NCI-H82 (cell line): ENCODE measurements around the gene ASB10.

Experiments used
- DNase-seq: peaks from one replicate; lab custom pipeline; 2025; lab: John Stamatoyannopoulos, UW

The ASB10 gene

GRCh38 chr7:151135866-151136843 lies 50.9 kb downstream of the ASB10 start:
- DNase-seq: no peak

DNA sequence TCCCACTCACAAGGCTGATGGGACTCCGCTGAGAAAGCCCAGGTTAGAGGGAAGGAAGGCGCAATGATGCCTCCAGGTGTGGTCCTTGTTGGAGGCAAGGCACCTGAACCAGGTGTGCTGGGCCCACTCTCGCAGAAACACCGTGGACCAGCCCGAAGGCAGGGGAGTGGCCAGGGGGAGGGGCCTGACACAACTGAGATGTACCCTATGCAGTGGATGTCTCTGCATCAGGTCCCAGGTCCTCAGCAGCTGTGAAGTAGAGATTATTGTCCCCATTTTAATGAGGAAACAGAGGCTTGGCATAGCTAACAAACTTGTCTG lies 51.6 kb downstream of the ASB10 start:
- no peak for DNase-seq

DNA sequence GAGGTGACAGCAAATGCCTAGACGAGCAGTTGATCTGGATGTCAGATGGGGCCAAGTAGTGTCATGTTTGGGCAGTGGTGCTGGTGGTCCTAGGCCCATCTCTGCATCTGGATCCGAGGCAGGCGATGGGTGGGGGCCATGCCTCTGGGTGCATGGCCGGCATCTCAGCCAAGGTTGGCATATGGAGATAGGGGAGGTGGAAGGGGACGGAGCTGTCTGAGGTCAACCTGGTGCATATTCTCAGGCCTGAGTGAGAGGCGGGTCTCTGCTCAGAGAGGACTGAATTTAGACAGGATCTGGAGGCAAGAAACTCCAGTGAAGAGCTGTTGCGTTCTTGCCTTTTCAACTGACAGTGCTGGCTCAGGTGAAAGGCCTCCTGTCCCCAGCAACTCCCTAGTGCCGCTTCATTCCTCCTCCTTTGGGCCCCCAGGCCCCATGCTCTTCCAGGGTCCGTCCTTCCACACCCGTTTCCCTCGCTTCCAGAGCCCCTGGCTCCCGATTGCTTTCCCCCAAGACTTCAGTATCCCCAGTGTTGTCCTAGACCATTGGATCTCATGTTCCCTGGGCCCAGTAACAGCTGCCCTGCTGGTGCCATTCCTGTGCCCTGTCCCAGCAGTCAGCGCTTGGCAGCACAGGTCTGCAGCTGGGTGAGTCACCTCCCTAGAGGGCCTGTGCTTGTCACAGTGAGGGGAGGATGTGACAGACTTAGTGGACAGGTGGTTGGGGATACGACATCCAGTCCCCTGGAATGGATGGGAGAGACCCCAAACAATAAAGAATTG lies 52.1 kb downstream of the ASB10 start:
- DNase-seq: no peak

DNA sequence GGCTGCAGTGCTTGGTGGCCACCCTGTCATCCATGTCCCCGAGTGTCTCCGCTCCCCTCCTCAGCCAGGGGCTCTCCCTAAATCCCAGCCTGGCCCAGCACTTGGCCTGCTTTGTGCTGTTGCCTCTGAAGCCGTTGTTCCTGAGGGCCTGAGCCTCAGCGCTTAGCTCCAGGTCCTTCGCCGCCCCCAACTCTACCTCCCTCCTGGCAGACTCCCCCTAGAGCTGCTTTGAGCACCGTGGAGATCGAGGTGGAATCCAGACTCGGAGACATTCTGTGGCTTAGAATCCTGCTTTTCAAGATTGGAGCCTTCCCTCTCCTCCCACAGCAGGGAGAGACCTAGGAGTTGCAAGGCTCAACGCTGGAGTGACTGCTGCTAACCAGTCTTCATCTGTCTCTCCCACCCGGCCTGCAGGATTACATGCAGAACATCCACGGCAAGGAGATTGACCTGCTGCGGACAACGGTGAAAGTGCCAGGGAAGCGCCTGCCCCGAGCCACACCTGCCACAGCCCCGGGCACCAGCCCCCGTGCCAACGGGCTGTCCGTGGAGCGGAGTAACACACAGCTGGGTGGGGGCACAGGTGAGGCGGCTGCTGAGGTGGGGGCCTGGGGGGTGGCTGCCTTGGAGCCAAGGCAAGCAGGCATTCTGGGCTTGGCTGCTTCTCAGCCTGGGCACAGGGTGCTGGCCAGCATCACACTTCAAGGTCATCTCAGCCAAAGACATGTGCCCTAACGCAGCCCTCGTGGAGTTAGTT lies 52.9 kb downstream of the ASB10 start:
- no peak for DNase-seq

- DNase-seq: no peak
These were observed 53.6 kb downstream of the ASB10 start for GRCh38 chr7:151133266-151133985.

DNA sequence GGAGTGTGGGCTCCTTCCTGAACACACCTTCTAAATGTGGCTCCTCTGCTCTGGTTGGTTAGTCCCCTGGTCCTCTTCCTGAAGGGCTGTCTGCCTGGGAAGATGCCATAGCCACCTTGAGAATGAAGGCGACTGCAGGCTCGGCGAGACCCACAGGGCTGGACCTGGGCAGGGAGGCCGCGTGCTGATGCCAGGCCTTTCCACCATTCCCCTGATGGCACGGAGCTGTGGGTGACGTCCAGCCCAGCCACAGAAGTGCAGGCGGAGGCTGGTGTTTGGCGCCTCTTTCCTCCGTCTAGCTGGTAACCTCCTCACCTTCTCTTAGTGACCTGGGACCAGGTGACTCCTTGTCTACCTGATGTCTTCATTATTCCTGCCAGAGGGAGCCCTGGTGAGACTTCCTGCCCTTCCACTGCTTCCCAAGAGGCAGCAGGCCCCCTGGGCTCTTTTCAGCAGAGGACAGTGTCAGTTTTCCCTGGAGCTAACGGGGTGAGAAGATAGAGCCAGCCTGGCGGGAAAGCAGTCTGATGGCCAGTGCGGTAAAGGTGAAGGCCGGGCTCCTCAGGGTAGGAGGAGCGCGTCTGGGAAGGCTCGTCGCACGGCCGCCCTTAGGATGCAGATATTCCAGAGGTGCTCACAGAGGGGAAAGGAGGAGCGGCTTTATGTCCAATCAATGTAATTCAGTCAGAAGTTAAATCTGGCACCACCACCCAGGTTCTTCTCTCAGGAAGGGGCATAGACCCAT lies 54.4 kb downstream of the ASB10 start:
- DNase-seq: no peak

GRCh38 chr7:151131592-151132293 lies 55.3 kb downstream of the ASB10 start:
- no peak for DNase-seq

GRCh38 chr7:151131224-151131591 lies 55.8 kb downstream of the ASB10 start:
- DNase-seq: no peak

- no peak for DNase-seq
These were observed 56.3 kb downstream of the ASB10 start for GRCh38 chr7:151130741-151131157.

DNA sequence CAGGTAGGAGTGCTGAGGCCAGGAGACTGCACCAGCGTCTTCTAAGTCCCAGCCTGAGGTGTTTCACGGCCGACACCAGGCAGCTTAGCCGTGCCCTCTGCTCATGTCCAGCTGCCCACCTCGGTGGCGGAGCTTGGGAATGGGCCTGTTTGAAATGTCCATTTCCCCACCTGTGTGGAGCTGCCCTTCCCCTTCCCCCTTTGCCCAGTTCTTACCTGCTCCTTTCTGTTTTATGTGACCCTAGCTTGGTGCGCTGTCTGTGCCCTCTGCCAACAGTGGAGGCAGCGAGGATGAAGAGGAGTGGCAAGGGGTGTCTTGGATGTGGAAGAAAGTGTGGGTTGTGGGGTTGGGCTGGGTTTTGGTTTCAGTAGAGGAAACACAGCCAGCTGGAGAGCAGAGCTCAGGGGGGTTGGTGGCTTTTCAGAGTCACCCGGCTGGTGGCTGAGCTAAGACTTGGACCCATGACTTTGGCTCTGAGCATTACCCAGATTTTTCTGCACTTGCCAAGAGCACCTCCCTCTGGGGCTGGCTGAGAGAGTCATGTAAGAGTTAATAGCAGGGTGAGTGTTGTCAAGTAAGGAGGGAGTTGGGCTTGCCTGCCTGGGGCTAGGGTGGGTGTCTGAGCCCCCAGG lies 57.0 kb downstream of the ASB10 start:
- DNase-seq: no peak

DNA sequence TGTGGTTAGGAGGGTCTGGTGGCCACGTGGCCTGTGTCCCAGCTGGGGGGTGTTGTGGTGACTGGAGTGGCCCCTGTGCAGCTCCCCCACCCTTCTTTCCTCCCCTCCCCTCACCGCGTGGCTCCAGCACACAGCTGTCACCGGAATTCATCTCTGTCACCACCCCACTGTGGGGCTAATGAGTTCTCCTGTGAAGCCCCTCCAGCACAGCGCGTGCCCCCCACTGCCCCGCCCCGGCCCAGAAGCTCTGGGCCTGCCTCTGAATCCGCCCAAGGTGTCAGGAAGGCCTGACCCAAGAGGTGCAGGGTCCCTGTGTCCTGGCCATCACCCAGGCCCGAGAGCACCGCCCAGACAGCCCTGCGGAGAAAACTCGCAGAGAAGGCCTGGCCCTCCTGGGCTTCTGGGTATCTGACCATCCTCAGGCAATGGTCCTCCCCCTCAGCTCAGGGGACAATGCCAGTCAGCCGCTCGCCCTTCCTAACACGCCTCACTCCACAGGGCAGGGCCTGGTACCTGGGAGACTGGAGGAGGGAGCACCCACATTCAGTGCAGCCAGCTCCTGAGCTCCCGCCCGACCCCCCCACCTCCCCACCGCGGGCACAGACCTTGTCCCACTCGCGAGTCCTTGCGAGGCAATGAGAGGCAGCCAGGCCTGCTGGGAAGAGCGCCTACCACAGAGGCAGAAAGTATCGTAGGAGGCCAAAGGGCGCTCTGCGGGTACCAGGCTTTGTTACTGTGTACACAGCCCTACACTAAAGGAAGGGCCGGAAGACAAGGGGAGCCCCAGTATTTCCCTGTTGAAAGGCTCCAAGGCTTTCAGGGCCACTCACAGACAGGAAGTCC lies 57.7 kb downstream of the ASB10 start:
- no peak for DNase-seq

GRCh38 chr7:151128716-151129115 lies 58.3 kb downstream of the ASB10 start:
- no peak for DNase-seq

- no peak for DNase-seq
These were observed 58.9 kb downstream of the ASB10 start for GRCh38 chr7:151128144-151128543.

GRCh38 chr7:151126491-151127137 lies 60.4 kb downstream of the ASB10 start:
- no peak for DNase-seq

DNA sequence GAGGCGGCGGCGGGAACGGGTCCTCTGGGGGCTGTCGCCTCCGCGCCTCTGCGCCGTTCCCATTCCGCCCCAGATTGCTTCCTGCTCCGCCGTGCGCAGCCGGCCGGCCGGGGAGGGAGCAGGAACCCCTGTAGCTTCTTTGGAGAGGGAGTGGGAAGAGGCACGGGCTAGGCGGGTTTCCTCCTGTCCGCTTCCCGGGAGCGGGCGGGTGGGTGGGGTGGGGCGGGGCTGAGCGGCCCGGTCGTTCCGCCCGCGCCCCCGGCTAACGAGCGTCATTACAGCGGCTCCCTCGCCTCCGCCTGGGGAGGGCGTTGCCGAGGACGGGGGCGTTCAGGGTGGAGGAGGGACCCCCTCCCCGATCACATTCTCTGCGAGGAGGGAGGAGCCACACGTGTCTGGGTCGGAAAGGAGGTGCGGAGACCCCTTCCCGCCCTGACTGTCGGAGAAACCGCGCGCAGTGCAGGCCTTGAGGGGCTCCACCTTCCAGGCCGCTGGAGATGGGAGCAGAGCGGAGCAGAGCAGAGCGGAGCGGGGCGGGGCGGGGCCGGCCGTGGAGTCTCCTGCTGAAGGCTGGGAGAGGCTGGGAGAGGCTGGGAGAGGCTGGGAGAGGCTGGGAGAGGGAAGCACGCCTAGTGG lies 61.1 kb downstream of the ASB10 start:
- no peak for DNase-seq
